ENCODE data around the gene ZNF502.

The ZNF502 gene

GRCh38 chr3:44771424-44772098, 59.1 kb downstream of the ZNF502 start:
- Histone ChIP-seq H3K4me3 (ENCODE audit: low read length) (no peak overlapping the region; the same call in 1 of the 2 replicates), H3K4me1 (ENCODE audit: insufficient read depth, low read length) (no peaks in the 10 kb centered on the region; the same call in 1 of the 2 replicates), H3K9ac (ENCODE audit: low read depth, low read length) (no peak overlapping the region), H3K27ac (ENCODE audit: low read depth, low read length) (no peak overlapping the region), H3K27me3 (ENCODE audit: insufficient read depth, low read length) (no peaks in the 10 kb centered on the region), H3K9me3 (ENCODE audit: insufficient read depth, low read depth, low read length) (peaks cover 61% of the 10 kb centered on the region), H3K36me3 (ENCODE audit: insufficient read depth, low read length) (peaks cover 79% of the 10 kb centered on the region)
- WGBS = no CpG with 5 or more reads among the region's 1 CpG

GRCh38 chr3:44772099-44772442, 59.6 kb downstream of the ZNF502 start:
- Histone ChIP-seq H3K4me1 (ENCODE audit: insufficient read depth, low read length) (no peaks in the 10 kb centered on the region; the same call in 1 of the 2 replicates), H3K27me3 (ENCODE audit: insufficient read depth, low read length) (no peaks in the 10 kb centered on the region), H3K9ac (ENCODE audit: low read depth, low read length) (no peak overlapping the region), H3K27ac (ENCODE audit: low read depth, low read length) (no peak overlapping the region), H3K9me3 (ENCODE audit: insufficient read depth, low read depth, low read length) (peaks cover 60% of the 10 kb centered on the region), H3K36me3 (ENCODE audit: insufficient read depth, low read length) (peaks cover 84% of the 10 kb centered on the region), H3K4me3 (ENCODE audit: low read length) (no peak overlapping the region; the same call in 1 of the 2 replicates)
- WGBS = 100% methylated on average over 1 of the region's 1 CpG

Measured in HUES64 (cell line).